ENCODE measurements around the gene ZNF79. TPM values are rescaled to one million over a fixed set of nuclear protein-coding genes. Genes with fewer than 3 reads are reported as not detected.

Gene ZNF79
- total and polyA plus RNA-seq, 2 of the 8 experiments (the other 6 are each of a cell fraction or from before 2014, with no cell fraction given), result 2.4 to 7.4 TPM

DNA sequence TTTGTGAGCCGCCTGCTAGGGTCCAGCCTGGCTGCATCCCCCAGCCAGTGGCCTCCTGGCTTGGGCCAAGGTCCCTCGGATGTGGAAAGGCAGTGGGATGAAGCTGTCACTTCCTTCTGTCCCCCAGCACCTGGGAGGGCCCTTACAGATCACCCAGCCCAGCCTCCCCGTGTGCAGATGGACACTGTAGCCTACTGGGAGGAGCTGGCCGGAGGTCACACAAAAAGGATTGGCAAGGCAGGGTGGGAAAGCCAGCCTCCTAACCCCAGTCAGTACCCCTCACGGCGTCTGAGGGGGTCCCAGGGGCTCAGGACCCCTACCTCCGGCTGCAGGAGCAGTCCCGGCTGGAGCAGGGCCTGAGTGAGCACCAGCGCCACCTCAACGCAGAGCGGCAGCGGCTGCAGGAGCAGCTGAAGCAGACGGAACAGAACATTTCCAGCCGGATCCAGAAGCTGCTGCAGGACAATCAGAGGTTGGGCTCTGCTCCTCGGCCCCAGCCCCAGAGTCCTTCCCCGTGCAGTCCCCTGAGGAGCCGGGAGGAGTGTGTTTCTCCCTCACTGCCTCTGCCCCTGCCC, 55.4 kb downstream of the ZNF79 start:
- no peak overlapping the region for H4K8ac ChIP-seq (ENCODE audit: extremely low read depth, insufficient read depth, low read length)
- ChIA-PET POLR2A (ENCODE audit: partially characterized antibody) (interaction anchor here (0.6 to 3.0 kb wide), 4 partner anchors 9 to 86 kb away, joined by 3 to 16 read pairs (median 3); partner anchors contain the start of genes LRSAM1, RPL12 and ZNF79), CTCF (ENCODE audit: partially characterized antibody) (interaction anchor here (0.5 to 2.5 kb wide), 11 partner anchors 10 to 1067 kb away, joined by 3 to 11 read pairs (median 4); no protein-coding TSS in a partner anchor)
- H3K23me2 ChIP-seq (ENCODE audit: low read depth, low read length), result no peaks in the 10 kb centered on the region
- no peak overlapping the region for H4K91ac ChIP-seq (replicated peaks; ENCODE audit: insufficient read length, low read length)
- no peak overlapping the region for H2BK120ac ChIP-seq (replicated peaks; ENCODE audit: low read depth, low read length)
- H2BK12ac ChIP-seq (ENCODE audit: low read depth, low read length), result no peak overlapping the region
- peaks cover 5 to 37% (median 14%) of the 10 kb centered on the region in 4 experiments; a peak in 7 of 8 replicates for H3K36me3 ChIP-seq (ENCODE audit: control insufficient read depth in 2 of 4, insufficient read depth in 4 of 4, low read length in 3 of 4)
- no peaks in the 10 kb centered on the region for H3K9me3 ChIP-seq (ENCODE audit: insufficient read depth in 2 of 2, low read depth in 1 of 2, low read length in 1 of 2)
- no peak overlapping the region for H4K5ac ChIP-seq (ENCODE audit: insufficient read length, low read depth, low read length)
- no peak overlapping the region for H3K56ac ChIP-seq (replicated peaks; ENCODE audit: insufficient read length, low read depth, low read length)
- H3K23ac ChIP-seq (ENCODE audit: insufficient read length), result no peak overlapping the region
- no peak for DNase-seq (ENCODE audit: low read depth in 1 of 2, low spot score in 2 of 2)
- H3K9ac ChIP-seq (replicated peaks in 1 of 4; ENCODE audit: extremely low read depth in 1 of 4, low read depth in 3 of 4, low read length in 3 of 4), result no peak overlapping the region
- H4K20me1 ChIP-seq (replicated peaks in 1 of 2; ENCODE audit: control insufficient read depth in 1 of 2, insufficient read depth in 2 of 2, low read length in 2 of 2), result peaks cover 1 to 3% of the 10 kb centered on the region in 2 experiments
- no peak overlapping the region for H3K27ac ChIP-seq (ENCODE audit: low read depth, low read length)
- H3K27me3 ChIP-seq (replicated peaks in 1 of 4; ENCODE audit: control insufficient read depth in 3 of 4, extremely low read depth in 1 of 4, insufficient read depth in 3 of 4, low read length in 3 of 4), result no peaks in the 10 kb centered on the region
- FAIRE-seq, result no peak
- no peaks in the 10 kb centered on the region for H3K4me1 ChIP-seq (replicated peaks in 1 of 4; ENCODE audit: control insufficient read depth in 3 of 4, insufficient read depth in 4 of 4, low read length in 3 of 4)
- WGBS, 2 experiments (ENCODE audit: extremely low coverage in 1 of 2, insufficient coverage in 1 of 2, insufficient read length in 1 of 2, insufficient replicate concordance in 2 of 2, low coverage in 1 of 2, low lambda C conversion rate in 2 of 2, missing lambda C conversion rate in 1 of 2), result 86% methylated on average over 17 of the region's 17 CpGs; no CpG with 5 or more reads in 1 of the 2 experiments
- H3K18ac ChIP-seq (ENCODE audit: extremely low read depth, low read length), result no peak overlapping the region
- no peaks in the 10 kb centered on the region for H3K79me1 ChIP-seq (ENCODE audit: low read depth, low read length)
- H3K14ac ChIP-seq (ENCODE audit: insufficient read length), result no peak overlapping the region
- H2AFZ ChIP-seq (ENCODE audit: low read length), result no peak overlapping the region
- no peak overlapping the region for H3K4ac ChIP-seq (replicated peaks; ENCODE audit: insufficient read length, low read depth, low read length)
- no peak overlapping the region for H2BK20ac ChIP-seq (ENCODE audit: low read length)
- H2BK5ac ChIP-seq (ENCODE audit: low read depth, low read length), result no peak overlapping the region
- H2AK5ac ChIP-seq (ENCODE audit: low read depth, low read length), result no peak overlapping the region
- H3K4me2 ChIP-seq (ENCODE audit: insufficient read depth in 1 of 2, low read depth in 2 of 2, low read length in 2 of 2), result no peak overlapping the region
- H3K79me2 ChIP-seq (ENCODE audit: control insufficient read depth in 1 of 2, insufficient read depth in 2 of 2, low read length in 2 of 2), result no peaks in the 10 kb centered on the region
- no peak overlapping the region for H2BK15ac ChIP-seq (ENCODE audit: low read length)
- no peak overlapping the region for H3K4me3 ChIP-seq (ENCODE audit: extremely low read depth in 1 of 4, insufficient read depth in 2 of 4, low read depth in 3 of 4, low read length in 4 of 4)
- TF ChIP-seq, protein P1, sequence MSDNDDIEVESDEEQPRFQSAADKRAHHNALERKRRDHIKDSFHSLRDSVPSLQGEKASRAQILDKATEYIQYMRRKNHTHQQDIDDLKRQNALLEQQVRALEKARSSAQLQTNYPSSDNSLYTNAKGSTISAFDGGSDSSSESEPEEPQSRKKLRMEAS (IDR thresholded peaks at IDR 0.05), result no peak
- TF ChIP-seq KDM5A (IDR thresholded peaks at IDR 0.05; ENCODE audit: low read length) (no peak), POLR2AphosphoS5 (IDR thresholded peaks at IDR 0.05; ENCODE audit: low read depth, low read length) (no peak), TAF7 (optimal IDR thresholded peaks at IDR 0.05; ENCODE audit: borderline replicate concordance, low read depth, low read length) (no peak), GABPA (IDR thresholded peaks at IDR 0.05; ENCODE audit: borderline replicate concordance, insufficient read depth, low read length) (no peak), EZH2 (IDR thresholded peaks at IDR 0.05; ENCODE audit: low read depth, low read length, severe bottlenecking) (no peak), ASH2L (IDR thresholded peaks at IDR 0.05; ENCODE audit: low read length) (no peak), JUN (IDR thresholded peaks at IDR 0.05; ENCODE audit: low read depth, low read length) (no peak), CTBP2 (IDR thresholded peaks at IDR 0.05; ENCODE audit: borderline replicate concordance, insufficient read depth, insufficient read length, low read length) (no peak), TEAD4 (IDR thresholded peaks at IDR 0.05; ENCODE audit: low read depth, low read length) (no peak), SP2 (IDR thresholded peaks at IDR 0.05; ENCODE audit: low read length) (no peak)
- TF ChIP-seq, protein P2, sequence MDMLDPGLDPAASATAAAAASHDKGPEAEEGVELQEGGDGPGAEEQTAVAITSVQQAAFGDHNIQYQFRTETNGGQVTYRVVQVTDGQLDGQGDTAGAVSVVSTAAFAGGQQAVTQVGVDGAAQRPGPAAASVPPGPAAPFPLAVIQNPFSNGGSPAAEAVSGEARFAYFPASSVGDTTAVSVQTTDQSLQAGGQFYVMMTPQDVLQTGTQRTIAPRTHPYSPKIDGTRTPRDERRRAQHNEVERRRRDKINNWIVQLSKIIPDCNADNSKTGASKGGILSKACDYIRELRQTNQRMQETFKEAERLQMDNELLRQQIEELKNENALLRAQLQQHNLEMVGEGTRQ (IDR thresholded peaks at IDR 0.05; ENCODE audit: low read length), result no peak

All from H1 (cell line).